ENCODE measurements around the gene ZNF593OS.

DNA sequence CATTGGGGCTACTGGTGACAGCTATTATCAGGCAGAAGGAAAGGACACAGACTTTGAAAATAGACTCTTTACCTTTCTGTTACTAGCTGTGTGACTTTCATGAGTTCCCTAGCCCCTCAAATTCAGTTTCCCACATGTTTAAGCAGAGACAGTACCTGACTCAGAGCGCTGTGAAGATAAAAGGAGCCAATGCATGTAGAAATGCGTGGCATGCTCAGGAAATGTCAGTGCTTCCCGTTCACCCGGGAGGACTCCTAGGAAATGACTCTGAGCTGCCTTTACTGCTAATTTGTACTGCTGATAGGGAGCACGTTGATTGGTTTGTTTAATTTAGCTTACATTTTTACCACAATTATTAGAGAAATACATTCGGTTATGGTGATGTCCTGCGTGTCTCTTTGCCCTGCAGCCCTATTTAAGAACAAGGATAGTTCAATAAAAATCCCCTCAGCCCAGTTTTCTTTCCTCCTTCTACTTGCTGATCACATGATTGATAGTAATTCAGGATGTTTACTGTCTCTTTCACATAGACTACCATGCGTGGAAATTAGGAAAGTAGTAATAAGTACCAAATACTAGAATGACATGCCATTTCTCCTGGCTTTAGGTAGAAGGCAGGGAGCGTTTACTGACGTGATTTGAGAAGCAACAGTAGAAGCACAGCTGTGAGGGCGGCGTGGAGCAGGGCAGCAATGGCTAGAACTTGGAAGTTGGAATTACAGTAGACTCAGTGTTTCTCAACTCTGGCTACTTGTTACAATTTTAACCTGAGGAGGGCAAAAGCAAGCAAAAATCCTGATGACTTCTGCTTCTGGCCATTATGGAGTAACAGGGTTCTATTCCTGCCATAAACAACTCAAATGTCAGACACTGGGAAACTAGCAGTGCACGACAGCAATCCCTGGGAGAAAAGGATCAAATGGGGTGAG lies 44.1 kb downstream of the ZNF593OS start:
- no peak for TF ChIP-seq TAF1 (IDR thresholded peaks at IDR 0.05; ENCODE audit: low read depth)
- TF ChIP-seq, protein P1, sequence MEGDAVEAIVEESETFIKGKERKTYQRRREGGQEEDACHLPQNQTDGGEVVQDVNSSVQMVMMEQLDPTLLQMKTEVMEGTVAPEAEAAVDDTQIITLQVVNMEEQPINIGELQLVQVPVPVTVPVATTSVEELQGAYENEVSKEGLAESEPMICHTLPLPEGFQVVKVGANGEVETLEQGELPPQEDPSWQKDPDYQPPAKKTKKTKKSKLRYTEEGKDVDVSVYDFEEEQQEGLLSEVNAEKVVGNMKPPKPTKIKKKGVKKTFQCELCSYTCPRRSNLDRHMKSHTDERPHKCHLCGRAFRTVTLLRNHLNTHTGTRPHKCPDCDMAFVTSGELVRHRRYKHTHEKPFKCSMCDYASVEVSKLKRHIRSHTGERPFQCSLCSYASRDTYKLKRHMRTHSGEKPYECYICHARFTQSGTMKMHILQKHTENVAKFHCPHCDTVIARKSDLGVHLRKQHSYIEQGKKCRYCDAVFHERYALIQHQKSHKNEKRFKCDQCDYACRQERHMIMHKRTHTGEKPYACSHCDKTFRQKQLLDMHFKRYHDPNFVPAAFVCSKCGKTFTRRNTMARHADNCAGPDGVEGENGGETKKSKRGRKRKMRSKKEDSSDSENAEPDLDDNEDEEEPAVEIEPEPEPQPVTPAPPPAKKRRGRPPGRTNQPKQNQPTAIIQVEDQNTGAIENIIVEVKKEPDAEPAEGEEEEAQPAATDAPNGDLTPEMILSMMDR (IDR thresholded peaks at IDR 0.05; ENCODE audit: poor library complexity, severe bottlenecking): no peak
- TF ChIP-seq EZH2 (IDR thresholded peaks at IDR 0.05; ENCODE audit: borderline replicate concordance, insufficient read depth, low read length, poor library complexity, severe bottlenecking): no peak
- TF ChIP-seq EP300 (conservative IDR thresholded peaks at IDR 0.05; ENCODE audit: poor library complexity, severe bottlenecking): no peak
- TF ChIP-seq POLR2AphosphoS5 (IDR thresholded peaks at IDR 0.05): no peak
- TF ChIP-seq MXI1 (conservative IDR thresholded peaks at IDR 0.05; ENCODE audit: poor library complexity, severe bottlenecking): no peak

Measured in neural cell (in vitro differentiated cells).